ENCODE results near the gene PRDM11. TPM values are rescaled to one million over a fixed set of nuclear protein-coding genes. Genes with fewer than 3 reads are reported as not detected.

Gene PRDM11
- total RNA-seq, 1 donor from 2014 or later, result 18.3 TPM

DNA sequence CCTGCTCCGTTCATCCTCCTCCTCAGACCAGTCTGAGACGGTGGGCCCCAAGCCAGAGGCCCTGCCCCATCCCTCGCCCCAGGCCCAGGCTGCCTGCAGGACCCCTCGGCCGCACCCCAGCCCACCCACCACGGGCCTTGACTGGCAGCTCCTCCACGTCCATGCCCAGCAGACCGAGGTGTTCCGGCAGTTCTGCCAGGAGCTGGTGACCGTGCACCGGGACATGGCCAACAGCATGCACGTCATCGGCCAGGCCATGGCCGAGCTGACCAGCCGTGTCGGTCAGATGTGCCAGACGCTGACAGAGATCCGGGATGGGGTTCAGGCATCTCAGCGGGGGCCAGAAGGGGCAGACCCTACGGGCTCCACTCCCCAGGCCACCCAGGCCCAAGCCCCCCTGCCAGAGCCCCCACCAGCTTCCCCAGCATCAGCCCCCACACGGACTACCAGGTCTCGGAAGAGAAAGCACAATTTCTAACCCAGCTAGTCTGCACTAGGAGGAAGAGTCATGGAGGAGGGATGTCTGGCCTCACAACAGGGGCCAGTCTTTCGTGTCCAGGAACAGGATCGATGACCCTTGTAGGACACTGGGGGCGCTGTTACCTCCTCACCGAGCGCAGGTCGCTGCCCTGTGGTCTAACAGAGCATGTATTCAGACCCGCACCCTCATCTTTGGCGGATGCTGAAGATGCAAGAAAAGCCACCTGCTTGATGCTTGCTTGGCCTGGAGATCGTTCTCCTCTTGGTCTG, 66.3 kb downstream of the PRDM11 start:
- TF ChIP-seq, protein P1, sequence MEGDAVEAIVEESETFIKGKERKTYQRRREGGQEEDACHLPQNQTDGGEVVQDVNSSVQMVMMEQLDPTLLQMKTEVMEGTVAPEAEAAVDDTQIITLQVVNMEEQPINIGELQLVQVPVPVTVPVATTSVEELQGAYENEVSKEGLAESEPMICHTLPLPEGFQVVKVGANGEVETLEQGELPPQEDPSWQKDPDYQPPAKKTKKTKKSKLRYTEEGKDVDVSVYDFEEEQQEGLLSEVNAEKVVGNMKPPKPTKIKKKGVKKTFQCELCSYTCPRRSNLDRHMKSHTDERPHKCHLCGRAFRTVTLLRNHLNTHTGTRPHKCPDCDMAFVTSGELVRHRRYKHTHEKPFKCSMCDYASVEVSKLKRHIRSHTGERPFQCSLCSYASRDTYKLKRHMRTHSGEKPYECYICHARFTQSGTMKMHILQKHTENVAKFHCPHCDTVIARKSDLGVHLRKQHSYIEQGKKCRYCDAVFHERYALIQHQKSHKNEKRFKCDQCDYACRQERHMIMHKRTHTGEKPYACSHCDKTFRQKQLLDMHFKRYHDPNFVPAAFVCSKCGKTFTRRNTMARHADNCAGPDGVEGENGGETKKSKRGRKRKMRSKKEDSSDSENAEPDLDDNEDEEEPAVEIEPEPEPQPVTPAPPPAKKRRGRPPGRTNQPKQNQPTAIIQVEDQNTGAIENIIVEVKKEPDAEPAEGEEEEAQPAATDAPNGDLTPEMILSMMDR (IDR thresholded peaks at IDR 0.05), result no peak
- H3K4me3 ChIP-seq, result no peak overlapping the region
- intact Hi-C loops (cut with DNase I), result no loop called here
- no peaks in the 10 kb centered on the region for H3K9me3 ChIP-seq
- DNase-seq (no peak), ATAC-seq (no peak)
- H3K36me3 ChIP-seq, result peaks cover 9% of the 10 kb centered on the region
- H3K27ac ChIP-seq, result no peak overlapping the region
- no peaks in the 10 kb centered on the region for H3K27me3 ChIP-seq
- H3K4me1 ChIP-seq, result peaks cover 18% of the 10 kb centered on the region

- Histone ChIP-seq H3K4me1 (peaks cover 18% of the 10 kb centered on the region), H3K9me3 (no peaks in the 10 kb centered on the region), H3K27me3 (no peaks in the 10 kb centered on the region), H3K36me3 (peaks cover 9% of the 10 kb centered on the region), H3K4me3 (no peak overlapping the region), H3K27ac (no peak overlapping the region)
- DNase-seq (no peak), ATAC-seq (no peak)
- intact Hi-C loops (cut with DNase I), result no loop called here
- TF ChIP-seq, protein P1 (IDR thresholded peaks at IDR 0.05), result no peak
Measured at GRCh38 chr11:45213316-45213665, 66.9 kb downstream of the PRDM11 start.

DNA sequence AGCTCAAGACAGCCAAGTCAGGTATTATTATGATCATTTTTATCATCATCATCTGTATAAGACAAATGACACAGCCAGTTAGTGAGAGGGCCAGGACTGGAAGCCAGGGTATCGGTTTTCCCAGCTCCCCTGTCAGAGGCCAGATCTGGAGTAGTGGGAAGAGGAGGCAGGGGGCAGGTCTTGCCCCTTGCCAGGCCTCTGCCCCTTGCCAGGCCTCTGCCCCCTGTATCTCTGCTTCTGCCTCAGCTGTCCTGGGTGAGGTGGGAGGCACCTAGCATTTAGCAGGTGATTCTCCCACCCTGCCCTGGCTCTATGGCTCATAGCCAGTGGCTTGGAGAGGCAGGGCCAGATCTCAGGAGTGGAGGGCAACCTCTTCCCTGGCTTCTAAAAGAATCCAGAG, 67.3 kb downstream of the PRDM11 start:
- H3K4me3 ChIP-seq, result no peak overlapping the region
- peaks cover 18% of the 10 kb centered on the region for H3K4me1 ChIP-seq
- DNase-seq (no peak), ATAC-seq (no peak)
- H3K9me3 ChIP-seq, result no peaks in the 10 kb centered on the region
- no peak overlapping the region for H3K27ac ChIP-seq
- intact Hi-C loops (cut with DNase I), result no loop called here
- H3K27me3 ChIP-seq, result no peaks in the 10 kb centered on the region
- TF ChIP-seq, protein P1 (IDR thresholded peaks at IDR 0.05), result no peak
- H3K36me3 ChIP-seq, result peaks cover 9% of the 10 kb centered on the region

DNA sequence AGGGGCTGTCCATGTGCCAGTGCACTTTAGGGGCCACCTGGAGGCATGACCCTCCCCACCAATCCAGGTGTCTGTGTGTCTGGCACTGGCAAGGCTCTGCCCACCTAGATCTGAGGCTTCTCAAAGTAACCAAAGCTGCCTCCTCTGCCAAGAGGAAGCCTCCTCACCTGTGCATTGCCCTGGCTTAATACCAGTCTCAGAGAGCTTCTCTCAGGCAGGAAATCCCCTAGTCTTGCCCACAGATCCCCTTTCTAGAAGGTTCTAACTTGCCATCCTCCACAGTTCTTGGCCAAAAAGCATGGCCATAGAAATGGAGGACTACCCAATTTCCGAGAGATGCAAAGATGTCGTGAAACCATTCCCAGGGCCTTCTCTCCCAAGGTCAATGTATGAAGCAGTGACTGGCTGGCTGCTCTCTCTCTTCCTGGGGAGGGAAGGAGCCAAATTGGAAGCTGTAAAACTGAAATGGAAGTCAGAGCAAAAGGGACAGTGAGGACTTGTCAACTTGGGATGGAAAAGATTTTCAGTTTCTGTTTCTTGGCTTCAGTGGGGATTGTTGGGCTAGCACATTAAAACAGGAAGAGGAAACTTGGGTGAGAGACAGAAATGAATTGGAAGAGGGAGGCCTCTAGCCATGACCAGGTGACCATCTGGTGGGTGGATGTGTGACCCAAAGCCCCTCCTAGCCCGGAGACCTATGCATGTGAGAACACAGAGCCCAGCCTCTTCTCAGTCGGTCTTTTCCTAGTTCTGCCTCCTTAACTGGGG, 68.8 kb downstream of the PRDM11 start:
- intact Hi-C loops (cut with DNase I), result no loop called here
- no peak overlapping the region for H3K27ac ChIP-seq
- TF ChIP-seq, protein P1 (IDR thresholded peaks at IDR 0.05), result no peak
- ATAC-seq (no peak), DNase-seq (no peak)
- peaks cover 7% of the 10 kb centered on the region for H3K4me1 ChIP-seq
- no peaks in the 10 kb centered on the region for H3K9me3 ChIP-seq
- H3K4me3 ChIP-seq, result no peak overlapping the region
- peaks cover 13% of the 10 kb centered on the region for H3K36me3 ChIP-seq
- no peaks in the 10 kb centered on the region for H3K27me3 ChIP-seq

GRCh38 chr11:45216031-45216430, 69.6 kb downstream of the PRDM11 start:
- peaks cover 20% of the 10 kb centered on the region for H3K36me3 ChIP-seq
- no peak for ATAC-seq

More at GRCh38 chr11:45216031-45216430, 69.6 kb downstream of the PRDM11 start:
- H3K27ac ChIP-seq, result no peak overlapping the region
- DNase-seq, result no peak
- no peaks in the 10 kb centered on the region for H3K4me1 ChIP-seq
- no peaks in the 10 kb centered on the region for H3K9me3 ChIP-seq
- TF ChIP-seq, protein P1 (IDR thresholded peaks at IDR 0.05), result no peak
- no peak overlapping the region for H3K4me3 ChIP-seq
- intact Hi-C loops (cut with DNase I), result no loop called here
- H3K27me3 ChIP-seq, result no peaks in the 10 kb centered on the region
